ENCODE measurements around the gene SHKBP1. TPM values are rescaled to one million over a fixed set of nuclear protein-coding genes. Genes with fewer than 3 reads are reported as not detected.
A peak's percentile ranks its signal among the peaks of the same experiment; 100 is the strongest.

Gene SHKBP1
- polyA plus RNA-seq, 2 donors, result 47.9 to 53.6 TPM

DNA sequence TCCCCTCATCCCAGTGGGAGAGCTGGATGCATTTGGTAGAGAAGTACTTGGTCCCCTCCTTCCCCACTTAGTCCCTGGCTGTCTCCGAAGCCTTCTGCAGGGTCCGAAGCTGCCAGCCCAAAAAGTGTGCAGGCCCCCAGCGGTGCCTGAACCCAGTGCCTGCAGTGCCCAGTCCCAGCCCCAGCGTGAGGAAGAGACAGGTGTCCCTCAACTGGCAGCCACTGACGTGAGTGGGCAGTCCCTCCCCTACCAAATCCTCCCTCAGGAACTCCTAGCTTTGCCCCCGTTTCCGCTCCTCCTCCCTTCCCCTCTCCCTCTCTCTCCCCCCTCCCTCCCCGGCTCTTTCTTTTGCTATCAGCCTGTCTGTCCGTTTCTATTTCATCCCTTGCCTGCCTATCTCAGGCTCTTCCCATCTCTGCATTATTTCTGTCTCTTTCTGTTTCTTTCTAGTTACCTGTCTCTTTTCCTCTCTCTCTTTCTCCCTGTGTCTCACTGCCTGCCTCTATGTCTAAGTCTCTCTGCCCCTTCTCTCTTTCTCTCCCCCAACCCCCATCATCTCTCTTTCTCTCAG, 22.7 kb downstream of the SHKBP1 start:
- no peak overlapping the region for H3K4me3 ChIP-seq (ENCODE audit: low read depth in 1 of 2, low read length in 2 of 2)
- WGBS, 2 donors, result 5 to 7% methylated on average over 8 to 9 of the region's 9 CpGs
- no peaks in the 10 kb centered on the region for H3K9me3 ChIP-seq (ENCODE audit: control insufficient read depth in 2 of 2, insufficient read depth in 1 of 2, low read depth in 1 of 2, low read length in 1 of 2)
- no peaks in the 10 kb centered on the region for H3K27me3 ChIP-seq (ENCODE audit: control insufficient read depth in 1 of 2, insufficient read depth in 2 of 2, low read length in 2 of 2)
- peak overlapping the region; percentile 61 to 96 for H3K27ac ChIP-seq (ENCODE audit: low read depth in 2 of 2, low read length in 1 of 2)
- H3K36me3 ChIP-seq (ENCODE audit: control insufficient read depth in 2 of 2, insufficient read depth in 2 of 2, low read length in 1 of 2), result no peaks in the 10 kb centered on the region
- H3K4me1 ChIP-seq (ENCODE audit: control insufficient read depth in 2 of 2, insufficient read depth in 2 of 2, low read length in 1 of 2), result peaks cover 4 to 16% of the 10 kb centered on the region in 2 donors

DNA sequence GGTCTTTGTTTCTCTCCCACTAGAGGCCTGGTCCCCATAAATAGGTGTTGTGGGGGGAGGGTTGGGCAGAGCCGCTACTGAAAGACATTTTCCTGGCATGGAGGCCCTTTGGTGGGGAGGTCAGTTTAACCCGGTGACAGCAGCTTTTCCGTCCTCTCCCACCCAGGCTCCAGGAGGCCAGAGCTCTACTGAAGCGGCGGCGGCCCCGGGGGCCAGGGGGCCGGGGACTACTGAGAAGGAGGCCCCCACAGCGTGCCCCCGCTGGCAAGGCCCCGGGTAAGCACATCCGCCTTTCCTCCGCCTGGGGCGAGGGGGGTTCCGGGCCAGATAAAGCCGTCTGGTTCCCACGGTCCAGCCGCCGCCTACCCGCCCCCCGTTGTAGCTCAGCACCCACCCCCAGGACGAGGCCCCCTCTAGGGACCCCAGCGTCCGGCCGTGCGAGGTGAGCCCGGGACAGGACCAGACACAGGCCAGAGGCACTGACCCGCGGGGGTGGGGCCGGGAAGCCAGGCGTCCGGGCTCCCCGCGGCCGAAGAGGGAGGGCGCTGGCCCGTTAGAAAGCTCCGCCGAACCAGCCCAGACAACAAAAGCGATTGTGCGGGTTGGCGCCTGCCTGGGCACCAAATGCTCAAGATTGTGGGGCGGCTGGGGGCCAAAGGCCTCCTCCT, 23.4 kb downstream of the SHKBP1 start:
- Histone ChIP-seq H3K4me3 (ENCODE audit: low read depth in 1 of 2, low read length in 2 of 2) (no peak overlapping the region), H3K9me3 (ENCODE audit: control insufficient read depth in 2 of 2, insufficient read depth in 1 of 2, low read depth in 1 of 2, low read length in 1 of 2) (peaks cover 0 to 2% of the 10 kb centered on the region in 2 donors), H3K27me3 (ENCODE audit: control insufficient read depth in 1 of 2, insufficient read depth in 2 of 2, low read length in 2 of 2) (no peaks in the 10 kb centered on the region), H3K27ac (ENCODE audit: low read depth in 2 of 2, low read length in 1 of 2) (peak overlapping the region; percentile 43 to 96), H3K36me3 (ENCODE audit: control insufficient read depth in 2 of 2, insufficient read depth in 2 of 2, low read length in 1 of 2) (no peaks in the 10 kb centered on the region), H3K4me1 (ENCODE audit: control insufficient read depth in 2 of 2, insufficient read depth in 2 of 2, low read length in 1 of 2) (peaks cover 4 to 20% of the 10 kb centered on the region in 2 donors)
- 5 to 7% methylated on average over 41 to 43 of the region's 43 CpGs for WGBS, 2 donors

DNA sequence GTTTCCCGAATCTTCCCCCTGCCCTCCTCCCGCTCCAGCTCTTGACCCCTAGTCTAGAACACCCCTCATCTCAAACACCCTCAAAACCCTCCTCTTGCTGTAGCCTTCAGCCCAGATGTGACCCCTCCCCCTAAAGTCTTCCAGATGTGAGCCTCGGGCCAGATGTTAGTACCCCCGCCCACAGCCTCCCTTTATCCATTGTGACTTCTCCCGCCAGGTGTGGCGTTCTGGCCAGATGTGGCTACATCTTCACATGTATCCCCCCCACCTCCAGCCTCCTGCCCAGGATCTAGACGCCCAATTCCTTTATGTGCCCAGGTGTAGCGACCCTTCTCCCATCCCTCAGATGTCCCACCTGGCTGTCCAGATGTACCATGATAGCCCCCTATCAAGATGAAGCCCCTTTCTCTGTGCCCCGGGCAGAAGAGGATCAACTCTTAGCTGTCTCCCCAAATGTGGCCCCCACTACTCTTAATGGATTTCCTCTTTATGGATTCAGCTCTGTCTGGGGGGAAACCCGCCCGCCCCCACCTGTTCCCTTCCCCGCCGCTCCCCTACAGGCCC, 24.0 kb downstream of the SHKBP1 start:
- Histone ChIP-seq H3K9me3 (ENCODE audit: control insufficient read depth in 2 of 2, insufficient read depth in 1 of 2, low read depth in 1 of 2, low read length in 1 of 2) (peaks cover 0 to 2% of the 10 kb centered on the region in 2 donors), H3K4me1 (ENCODE audit: control insufficient read depth in 2 of 2, insufficient read depth in 2 of 2, low read length in 1 of 2) (peaks cover 4 to 23% of the 10 kb centered on the region in 2 donors), H3K4me3 (ENCODE audit: low read depth in 1 of 2, low read length in 2 of 2) (peak overlapping the region in 1 of 2 donors; percentile 55), H3K27ac (ENCODE audit: low read depth in 2 of 2, low read length in 1 of 2) (peak overlapping the region in 1 of 2 donors; percentile 96), H3K36me3 (ENCODE audit: control insufficient read depth in 2 of 2, insufficient read depth in 2 of 2, low read length in 1 of 2) (no peaks in the 10 kb centered on the region), H3K27me3 (ENCODE audit: control insufficient read depth in 1 of 2, insufficient read depth in 2 of 2, low read length in 2 of 2) (no peaks in the 10 kb centered on the region)
- 7 to 8% methylated on average over 13 of the region's 13 CpGs for WGBS, 2 donors

DNA sequence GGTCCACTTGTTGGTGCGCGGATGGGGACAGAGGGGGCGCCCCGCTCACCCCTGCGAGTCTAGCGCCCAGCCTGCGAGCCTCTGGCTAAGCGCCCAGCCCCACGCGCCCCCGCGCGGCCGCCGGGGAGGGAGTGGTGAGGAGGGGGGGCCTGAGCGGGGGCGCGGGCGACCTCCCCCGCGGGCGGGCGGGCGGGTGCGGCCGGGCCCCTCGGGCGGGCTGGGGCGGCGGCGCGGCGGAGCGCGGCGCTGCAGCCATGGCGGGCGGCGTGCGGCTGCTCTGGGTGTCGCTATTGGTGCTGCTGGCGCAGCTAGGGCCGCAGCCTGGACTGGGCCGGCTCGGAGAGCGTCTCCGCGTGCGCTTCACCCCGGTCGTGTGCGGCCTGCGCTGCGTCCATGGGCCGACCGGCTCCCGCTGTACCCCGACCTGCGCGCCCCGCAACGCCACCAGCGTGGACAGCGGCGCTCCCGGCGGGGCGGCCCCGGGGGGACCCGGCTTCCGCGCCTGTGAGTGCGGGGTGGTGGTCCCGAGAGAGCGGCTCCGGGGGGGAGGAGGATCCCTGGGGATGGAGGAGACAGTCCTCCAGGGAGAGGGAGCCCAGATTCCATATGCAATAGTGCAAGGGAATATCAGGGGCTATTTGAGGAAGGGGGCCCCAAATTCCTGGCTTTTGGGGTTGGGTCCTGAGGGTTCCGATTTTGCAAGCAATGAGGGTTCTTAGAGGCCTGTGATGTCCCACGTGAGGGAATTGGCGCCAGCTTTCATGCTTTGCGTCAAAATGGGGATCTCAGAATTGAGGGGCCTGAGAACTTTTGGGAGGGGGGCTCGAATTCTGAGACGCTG, 24.7 kb downstream of the SHKBP1 start, which contains the start of gene LTBP4:
LTBP4 (plus strand) TSS at position 236 of the 841 bp plus-strand sequence; CDS start at position 255, 19 bp downstream.
- 1% methylated on average over 43 to 82 of the region's 82 CpGs for WGBS, 2 donors
- no peaks in the 10 kb centered on the region for H3K36me3 ChIP-seq (ENCODE audit: control insufficient read depth in 2 of 2, insufficient read depth in 2 of 2, low read length in 1 of 2)
- peak within 1 kb of the TSS; percentile 96 to 99 for H3K27ac ChIP-seq (ENCODE audit: low read depth in 2 of 2, low read length in 1 of 2)
- H3K27me3 ChIP-seq (ENCODE audit: control insufficient read depth in 1 of 2, insufficient read depth in 2 of 2, low read length in 2 of 2), result no peaks in the 10 kb centered on the region
- H3K4me3 ChIP-seq (ENCODE audit: low read depth in 1 of 2, low read length in 2 of 2), result peak within 1 kb of the TSS; percentile 45 to 55
- peaks cover 0 to 2% of the 10 kb centered on the region in 2 donors for H3K9me3 ChIP-seq (ENCODE audit: control insufficient read depth in 2 of 2, insufficient read depth in 1 of 2, low read depth in 1 of 2, low read length in 1 of 2)
- peaks cover 4 to 23% of the 10 kb centered on the region in 2 donors for H3K4me1 ChIP-seq (ENCODE audit: control insufficient read depth in 2 of 2, insufficient read depth in 2 of 2, low read length in 1 of 2)

DNA sequence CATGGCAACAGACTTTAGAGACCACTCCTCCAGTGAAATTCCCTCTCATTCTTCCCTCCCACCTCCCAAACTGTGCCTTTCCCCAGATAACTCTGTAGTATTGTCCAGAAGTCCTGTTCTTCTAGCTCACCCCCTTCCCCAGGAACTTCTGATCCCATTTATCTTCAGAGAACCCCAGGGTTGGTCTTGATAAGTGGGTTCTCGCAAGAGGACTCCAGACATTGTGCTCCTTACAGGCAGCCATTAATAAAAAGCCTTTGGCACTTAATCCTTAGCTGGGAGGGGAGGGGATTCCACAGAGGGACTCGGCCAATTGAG, 26.4 kb downstream of the SHKBP1 start:
- no peaks in the 10 kb centered on the region for H3K36me3 ChIP-seq (ENCODE audit: control insufficient read depth in 2 of 2, insufficient read depth in 2 of 2, low read length in 1 of 2)
- peak overlapping the region in 1 of 2 donors; percentile 40 for H3K4me3 ChIP-seq (ENCODE audit: low read depth in 1 of 2, low read length in 2 of 2)
- WGBS, 2 donors, result 19 to 43% methylated on average over 2 of the region's 2 CpGs
- H3K4me1 ChIP-seq (ENCODE audit: control insufficient read depth in 2 of 2, insufficient read depth in 2 of 2, low read length in 1 of 2), result peaks cover 4 to 31% of the 10 kb centered on the region in 2 donors
- H3K27ac ChIP-seq (ENCODE audit: low read depth in 2 of 2, low read length in 1 of 2), result peak overlapping the region; percentile 96 to 99
- H3K9me3 ChIP-seq (ENCODE audit: control insufficient read depth in 2 of 2, insufficient read depth in 1 of 2, low read depth in 1 of 2, low read length in 1 of 2), result peaks cover 0 to 2% of the 10 kb centered on the region in 2 donors
- no peaks in the 10 kb centered on the region for H3K27me3 ChIP-seq (ENCODE audit: control insufficient read depth in 1 of 2, insufficient read depth in 2 of 2, low read length in 2 of 2)

DNA sequence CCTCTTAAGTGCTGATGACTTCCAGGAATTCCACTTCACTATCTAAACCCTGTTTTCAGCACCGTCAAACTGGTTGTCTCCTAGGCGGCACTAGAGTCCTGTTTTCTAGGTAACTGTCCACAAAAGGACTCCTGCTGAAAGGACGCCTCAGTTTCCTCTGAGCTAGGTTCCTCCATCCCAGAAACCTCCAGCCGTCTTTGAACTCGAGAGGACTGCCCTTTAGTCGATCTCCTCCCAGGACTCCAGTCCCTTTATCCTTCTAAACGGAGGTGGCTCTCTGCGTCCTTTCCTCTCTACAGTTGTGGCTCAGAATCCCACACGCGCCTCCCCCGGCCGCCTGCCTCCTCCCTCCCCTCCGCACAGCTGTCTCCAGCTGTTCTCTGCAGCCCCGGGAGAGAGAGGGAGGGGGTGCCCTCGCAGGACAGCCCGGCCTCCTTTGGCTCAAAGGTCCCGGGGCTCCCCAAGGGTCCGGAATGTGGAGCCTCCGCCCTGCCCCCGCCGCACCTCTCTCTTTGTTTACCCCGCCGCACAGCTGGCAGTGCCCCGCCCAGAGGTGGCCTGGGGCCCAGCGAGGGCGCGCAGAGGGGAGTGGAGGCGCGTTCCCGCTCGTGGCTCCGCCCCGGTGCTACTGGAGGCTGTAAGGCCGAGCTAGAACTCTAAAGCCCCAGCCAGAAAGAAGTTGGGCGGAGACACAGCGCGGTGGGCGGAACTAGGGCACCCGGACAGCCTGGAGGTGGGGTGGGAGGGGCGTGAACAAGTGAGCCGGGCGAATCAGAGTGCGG, 26.9 kb downstream of the SHKBP1 start:
- Histone ChIP-seq H3K27ac (ENCODE audit: low read depth in 2 of 2, low read length in 1 of 2) (peak overlapping the region; percentile 96 to 99), H3K27me3 (ENCODE audit: control insufficient read depth in 1 of 2, insufficient read depth in 2 of 2, low read length in 2 of 2) (no peaks in the 10 kb centered on the region), H3K9me3 (ENCODE audit: control insufficient read depth in 2 of 2, insufficient read depth in 1 of 2, low read depth in 1 of 2, low read length in 1 of 2) (peaks cover 0 to 2% of the 10 kb centered on the region in 2 donors), H3K4me1 (ENCODE audit: control insufficient read depth in 2 of 2, insufficient read depth in 2 of 2, low read length in 1 of 2) (peaks cover 7 to 36% of the 10 kb centered on the region in 2 donors), H3K36me3 (ENCODE audit: control insufficient read depth in 2 of 2, insufficient read depth in 2 of 2, low read length in 1 of 2) (no peaks in the 10 kb centered on the region), H3K4me3 (ENCODE audit: low read depth in 1 of 2, low read length in 2 of 2) (peak overlapping the region; percentile 30 to 40)
- whole genome bisulfite sequencing, 2 donors, result 1 to 3% methylated on average over 37 to 43 of the region's 43 CpGs

DNA sequence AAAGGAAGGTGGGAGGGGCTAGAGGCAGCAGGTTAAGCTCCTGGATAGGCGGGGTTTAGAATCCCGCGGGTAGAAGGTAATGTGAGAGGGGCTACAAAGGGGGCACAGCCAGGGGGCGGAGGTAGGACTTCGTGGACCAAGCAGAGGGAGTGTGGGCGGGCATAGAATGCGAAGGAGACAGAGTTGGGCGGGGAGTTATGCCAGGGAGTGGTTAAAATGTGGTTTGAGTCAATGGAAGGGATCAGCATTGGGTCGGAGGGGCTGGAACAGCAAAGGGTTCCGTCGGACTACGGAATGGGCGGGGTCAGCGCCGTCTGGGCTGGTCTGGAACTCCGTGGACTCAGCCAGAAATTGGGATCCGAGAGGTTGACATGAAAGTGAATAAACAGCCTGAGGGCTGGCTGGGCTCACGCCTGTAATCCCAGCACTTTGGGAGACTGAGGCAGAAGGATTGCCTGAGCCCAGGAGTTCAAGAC, 27.5 kb downstream of the SHKBP1 start:
- Histone ChIP-seq H3K27ac (ENCODE audit: low read depth in 2 of 2, low read length in 1 of 2) (peak overlapping the region; percentile 96 to 99), H3K9me3 (ENCODE audit: control insufficient read depth in 2 of 2, insufficient read depth in 1 of 2, low read depth in 1 of 2, low read length in 1 of 2) (peaks cover 0 to 2% of the 10 kb centered on the region in 2 donors), H3K4me1 (ENCODE audit: control insufficient read depth in 2 of 2, insufficient read depth in 2 of 2, low read length in 1 of 2) (peaks cover 7 to 36% of the 10 kb centered on the region in 2 donors), H3K27me3 (ENCODE audit: control insufficient read depth in 1 of 2, insufficient read depth in 2 of 2, low read length in 2 of 2) (no peaks in the 10 kb centered on the region), H3K4me3 (ENCODE audit: low read depth in 1 of 2, low read length in 2 of 2) (peak overlapping the region in 1 of 2 donors; percentile 30), H3K36me3 (ENCODE audit: control insufficient read depth in 2 of 2, insufficient read depth in 2 of 2, low read length in 1 of 2) (no peaks in the 10 kb centered on the region)
- 4 to 6% methylated on average over 18 of the region's 18 CpGs for WGBS, 2 donors

DNA sequence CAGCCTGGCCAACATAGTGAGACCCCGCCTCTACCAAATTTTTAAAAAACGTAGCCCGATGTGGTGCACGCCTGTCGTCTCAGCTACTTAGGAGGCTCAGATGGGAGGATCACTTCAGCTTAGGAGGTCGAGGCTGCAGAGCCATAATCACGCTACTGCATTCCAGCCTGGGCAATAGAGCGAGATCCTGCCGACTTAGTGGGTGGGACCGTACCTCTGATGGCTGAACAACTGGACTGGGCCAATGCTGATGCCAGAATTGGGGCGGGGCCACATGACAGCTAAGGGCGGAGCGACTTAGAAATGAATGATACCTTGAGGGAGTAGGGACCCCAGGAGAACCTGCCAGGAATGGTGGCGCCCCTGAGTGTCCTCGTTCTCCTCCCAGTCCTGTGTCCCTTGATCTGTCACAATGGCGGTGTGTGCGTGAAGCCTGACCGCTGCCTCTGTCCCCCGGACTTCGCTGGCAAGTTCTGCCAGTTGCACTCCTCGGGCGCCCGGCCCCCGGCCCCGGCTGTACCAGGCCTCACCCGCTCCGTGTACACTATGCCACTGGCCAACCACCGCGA, 28.1 kb downstream of the SHKBP1 start:
- 23 to 26% methylated on average over 29 of the region's 29 CpGs for WGBS, 2 donors
- peak overlapping the region; percentile 36 to 45 for H3K4me3 ChIP-seq (ENCODE audit: low read depth in 1 of 2, low read length in 2 of 2)
- no peaks in the 10 kb centered on the region for H3K27me3 ChIP-seq (ENCODE audit: control insufficient read depth in 1 of 2, insufficient read depth in 2 of 2, low read length in 2 of 2)
- H3K27ac ChIP-seq (ENCODE audit: low read depth in 2 of 2, low read length in 1 of 2), result peak overlapping the region; percentile 96 to 99
- no peaks in the 10 kb centered on the region for H3K36me3 ChIP-seq (ENCODE audit: control insufficient read depth in 2 of 2, insufficient read depth in 2 of 2, low read length in 1 of 2)
- H3K9me3 ChIP-seq (ENCODE audit: control insufficient read depth in 2 of 2, insufficient read depth in 1 of 2, low read depth in 1 of 2, low read length in 1 of 2), result peaks cover 0 to 2% of the 10 kb centered on the region in 2 donors
- peaks cover 7 to 34% of the 10 kb centered on the region in 2 donors for H3K4me1 ChIP-seq (ENCODE audit: control insufficient read depth in 2 of 2, insufficient read depth in 2 of 2, low read length in 1 of 2)
